ENCODE data around the gene PRELID3B. TPM values are rescaled to one million over a fixed set of nuclear protein-coding genes. Genes with fewer than 3 reads are reported as not detected.

The PRELID3B gene
- total and polyA plus RNA-seq, 2 experiments from 2014 or later: 64.1 to 75.8 TPM

GRCh38 chr20:58986968-58987517 lies 55.5 kb downstream of the PRELID3B start:
- WGBS, 2 experiments (ENCODE audit: low coverage in 1 of 2, low lambda C conversion rate in 2 of 2, missing lambda C conversion rate in 2 of 2): 89 to 93% methylated on average over 8 of the region's 8 CpGs
- no peak for DNase-seq
- Histone ChIP-seq H3K79me2 (ENCODE audit: insufficient read depth) (peaks cover 60% of the 10 kb centered on the region), H3K4me3 (no peak overlapping the region), H3F3A (ENCODE audit: insufficient read depth) (peaks cover 18% of the 10 kb centered on the region), H3K9ac (no peak overlapping the region), H3K9me2 (ENCODE audit: insufficient read depth) (no peaks in the 10 kb centered on the region), H3K9me3 (ENCODE audit: low read depth) (no peaks in the 10 kb centered on the region), H3K27ac (no peak overlapping the region), H3K4me1 (ENCODE audit: insufficient read depth) (peaks cover 6% of the 10 kb centered on the region), H4K20me1 (ENCODE audit: insufficient read depth) (no peaks in the 10 kb centered on the region; the same call in 1 of the 2 replicates), H3K4me2 (ENCODE audit: unreplicated experiment) (no peak overlapping the region), H2AFZ (no peak overlapping the region), H3K36me3 (ENCODE audit: low read depth) (peaks cover 41% of the 10 kb centered on the region; the same call in 1 of the 2 replicates), H3K27me3 (replicated peaks; ENCODE audit: insufficient read depth) (no peaks in the 10 kb centered on the region)
- TF ChIP-seq EZH2 (IDR thresholded peaks at IDR 0.05; ENCODE audit: insufficient read depth, poor library complexity, severe bottlenecking) (no peak), EZH2phosphoT487 (IDR thresholded peaks at IDR 0.05; ENCODE audit: insufficient read depth, low read depth) (no peak)
- in situ Hi-C loops (cut with MboI): no loop called here

DNA sequence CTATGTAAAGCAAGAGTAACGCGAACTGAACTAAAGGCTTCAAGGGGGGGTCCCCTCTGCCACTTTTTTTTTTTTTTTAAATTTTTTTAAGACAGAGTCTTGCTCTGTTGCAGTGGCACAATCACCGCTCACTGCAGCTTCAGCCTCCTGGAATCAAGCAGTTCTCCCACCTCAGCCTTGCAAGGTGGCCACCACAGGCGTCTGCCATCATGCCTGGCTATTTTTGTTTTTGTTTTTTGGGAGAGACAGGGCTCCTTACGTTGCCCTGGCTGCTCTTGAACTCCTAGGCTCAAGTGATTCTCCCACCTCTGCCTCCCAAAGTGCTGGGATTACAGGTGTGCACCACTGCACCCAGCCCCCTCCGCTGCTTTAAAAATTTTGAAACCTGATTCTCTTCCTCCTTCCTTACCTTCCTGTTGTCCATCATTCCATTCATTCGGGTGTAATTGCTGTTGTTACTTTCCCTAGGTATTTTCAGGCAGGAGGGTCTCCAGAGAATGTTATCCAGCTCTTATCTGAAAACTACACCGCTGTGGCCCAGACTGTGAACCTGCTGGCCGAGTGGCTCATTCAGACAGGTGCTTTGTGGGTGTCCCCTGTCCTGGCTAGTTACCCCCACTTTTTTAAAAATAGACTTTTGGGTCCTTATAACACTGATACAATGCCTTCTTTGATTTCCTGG lies 56.2 kb downstream of the PRELID3B start:
- Histone ChIP-seq H3F3A (ENCODE audit: insufficient read depth) (peaks cover 12% of the 10 kb centered on the region), H4K20me1 (ENCODE audit: insufficient read depth) (no peaks in the 10 kb centered on the region; the same call in 1 of the 2 replicates), H3K9me2 (ENCODE audit: insufficient read depth) (no peaks in the 10 kb centered on the region), H3K36me3 (ENCODE audit: low read depth) (peaks cover 35% of the 10 kb centered on the region; the same call in 1 of the 2 replicates), H3K4me1 (ENCODE audit: insufficient read depth) (peaks cover 6% of the 10 kb centered on the region), H3K79me2 (ENCODE audit: insufficient read depth) (peaks cover 66% of the 10 kb centered on the region), H3K27me3 (replicated peaks; ENCODE audit: insufficient read depth) (no peaks in the 10 kb centered on the region), H2AFZ (no peak overlapping the region), H3K9me3 (ENCODE audit: low read depth) (no peaks in the 10 kb centered on the region), H3K27ac (no peak overlapping the region), H3K4me2 (ENCODE audit: unreplicated experiment) (no peak overlapping the region), H3K9ac (no peak overlapping the region), H3K4me3 (no peak overlapping the region)
- WGBS, 2 experiments (ENCODE audit: low coverage in 1 of 2, low lambda C conversion rate in 2 of 2, missing lambda C conversion rate in 2 of 2): 76 to 79% methylated on average over 9 of the region's 9 CpGs
- TF ChIP-seq EZH2 (IDR thresholded peaks at IDR 0.05; ENCODE audit: insufficient read depth, poor library complexity, severe bottlenecking) (no peak), EZH2phosphoT487 (IDR thresholded peaks at IDR 0.05; ENCODE audit: insufficient read depth, low read depth) (no peak)
- no peak for DNase-seq
- in situ Hi-C loops (cut with MboI): no loop called here

- Histone ChIP-seq H4K20me1 (ENCODE audit: insufficient read depth) (no peaks in the 10 kb centered on the region; the same call in 1 of the 2 replicates), H3K4me3 (no peak overlapping the region), H3K4me2 (ENCODE audit: unreplicated experiment) (no peak overlapping the region), H3K9me2 (ENCODE audit: insufficient read depth) (no peaks in the 10 kb centered on the region), H3K27ac (no peak overlapping the region), H3K36me3 (ENCODE audit: low read depth) (peaks cover 27% of the 10 kb centered on the region; the same call in 1 of the 2 replicates), H3F3A (ENCODE audit: insufficient read depth) (peaks cover 4% of the 10 kb centered on the region; the same call in 1 of the 2 replicates), H3K27me3 (replicated peaks; ENCODE audit: insufficient read depth) (no peaks in the 10 kb centered on the region), H3K79me2 (ENCODE audit: insufficient read depth) (peaks cover 67% of the 10 kb centered on the region), H3K9ac (no peak overlapping the region), H3K9me3 (ENCODE audit: low read depth) (no peaks in the 10 kb centered on the region), H2AFZ (no peak overlapping the region), H3K4me1 (ENCODE audit: insufficient read depth) (peaks cover 6% of the 10 kb centered on the region)
- in situ Hi-C loops (cut with MboI): no loop called here
- peak; percentile 65 for DNase-seq
- 35 to 37% methylated on average over 5 of the region's 5 CpGs for WGBS, 2 experiments (ENCODE audit: low coverage in 1 of 2, low lambda C conversion rate in 2 of 2, missing lambda C conversion rate in 2 of 2)
- TF ChIP-seq EZH2 (IDR thresholded peaks at IDR 0.05; ENCODE audit: insufficient read depth, poor library complexity, severe bottlenecking) (no peak), EZH2phosphoT487 (IDR thresholded peaks at IDR 0.05; ENCODE audit: insufficient read depth, low read depth) (no peak)
These were observed 56.9 kb downstream of the PRELID3B start for GRCh38 chr20:58985656-58986055.

GRCh38 chr20:58984691-58985090 lies 57.9 kb downstream of the PRELID3B start:
- Histone ChIP-seq H3K27ac (no peak overlapping the region), H3K9ac (no peak overlapping the region), H3K79me2 (ENCODE audit: insufficient read depth) (peaks cover 67% of the 10 kb centered on the region), H3K9me3 (ENCODE audit: low read depth) (no peaks in the 10 kb centered on the region), H3K4me1 (ENCODE audit: insufficient read depth) (peaks cover 6% of the 10 kb centered on the region), H3K9me2 (ENCODE audit: insufficient read depth) (no peaks in the 10 kb centered on the region), H3F3A (ENCODE audit: insufficient read depth) (no peaks in the 10 kb centered on the region), H4K20me1 (ENCODE audit: insufficient read depth) (no peaks in the 10 kb centered on the region; the same call in 1 of the 2 replicates), H3K4me3 (no peak overlapping the region), H3K4me2 (ENCODE audit: unreplicated experiment) (no peak overlapping the region), H3K36me3 (ENCODE audit: low read depth) (peaks cover 23% of the 10 kb centered on the region; the same call in 1 of the 2 replicates), H2AFZ (no peak overlapping the region), H3K27me3 (replicated peaks; ENCODE audit: insufficient read depth) (no peaks in the 10 kb centered on the region)
- TF ChIP-seq EZH2phosphoT487 (IDR thresholded peaks at IDR 0.05; ENCODE audit: insufficient read depth, low read depth) (no peak), EZH2 (IDR thresholded peaks at IDR 0.05; ENCODE audit: insufficient read depth, poor library complexity, severe bottlenecking) (no peak)
- in situ Hi-C loops (cut with MboI): no loop called here
- DNase-seq: no peak
- WGBS, 2 experiments (ENCODE audit: low coverage in 1 of 2, low lambda C conversion rate in 2 of 2, missing lambda C conversion rate in 2 of 2): 79 to 89% methylated on average over 6 of the region's 6 CpGs

Other genes starting within 250 kb of the PRELID3B start
- 0.25 and 0.97 TPM in 2 replicates for gene GNAS-AS1, start 191.9 kb downstream of the PRELID3B start, total RNA-seq (2014; rRNA removed; shearing (Covaris generic))
- 0.77 and 1.0 TPM in 2 replicates for gene GNAS-AS1, start 191.9 kb downstream of the PRELID3B start, polyA plus RNA-seq (2016; fragmentation: Nextera tagmentation; extraction: Ambion mirVana)
- gene GNAS, start 190.1 kb downstream of the PRELID3B start, total RNA-seq (2014; rRNA removed; shearing (Covaris generic)): 804 and 904 TPM in 2 replicates
- 421 and 424 TPM in 2 replicates for gene GNAS, start 190.1 kb downstream of the PRELID3B start, polyA plus RNA-seq (2016; fragmentation: Nextera tagmentation; extraction: Ambion mirVana)
- gene NELFCD, start 61.5 kb downstream of the PRELID3B start, total RNA-seq (2014; rRNA removed; shearing (Covaris generic)): 36.3 and 52.5 TPM in 2 replicates
- 57.4 and 59.8 TPM in 2 replicates for gene NELFCD, start 61.5 kb downstream of the PRELID3B start, polyA plus RNA-seq (2016; fragmentation: Nextera tagmentation; extraction: Ambion mirVana)
- gene CTSZ, start 35.5 kb downstream of the PRELID3B start, total RNA-seq (2014; rRNA removed; shearing (Covaris generic)): 391 and 422 TPM in 2 replicates
- gene CTSZ, start 35.5 kb downstream of the PRELID3B start, polyA plus RNA-seq (2016; fragmentation: Nextera tagmentation; extraction: Ambion mirVana): 13.5 and 14.2 TPM in 2 replicates
- gene TUBB1, start 23.4 kb downstream of the PRELID3B start, total RNA-seq (2014; rRNA removed; shearing (Covaris generic)): not detected in 2 replicates
- gene TUBB1, start 23.4 kb downstream of the PRELID3B start, polyA plus RNA-seq (2016; fragmentation: Nextera tagmentation; extraction: Ambion mirVana): 0.05 and 0.09 TPM in 2 replicates
- gene ATP5F1E, start 10.5 kb downstream of the PRELID3B start, total RNA-seq (2014; rRNA removed; shearing (Covaris generic)): 20.0 and 21.1 TPM in 2 replicates
- gene ATP5F1E, start 10.5 kb downstream of the PRELID3B start, polyA plus RNA-seq (2016; fragmentation: Nextera tagmentation; extraction: Ambion mirVana): 236 and 245 TPM in 2 replicates
- not detected in 2 replicates for gene ZNF831, start 121.0 kb upstream of the PRELID3B start, total RNA-seq (2014; rRNA removed; shearing (Covaris generic))
- not detected in 2 replicates for gene ZNF831, start 121.0 kb upstream of the PRELID3B start, polyA plus RNA-seq (2016; fragmentation: Nextera tagmentation; extraction: Ambion mirVana)

Measured in GM23248 (cell line).